NCI-H748 treated with DMSO at 0.1 percent for 48 hours (cell line): ENCODE data around the gene MAPKAP1.

Experiments
- DNase-seq: peaks from one replicate; lab custom pipeline; 2025; lab: John Stamatoyannopoulos, UW

MAPKAP1 gene

DNA sequence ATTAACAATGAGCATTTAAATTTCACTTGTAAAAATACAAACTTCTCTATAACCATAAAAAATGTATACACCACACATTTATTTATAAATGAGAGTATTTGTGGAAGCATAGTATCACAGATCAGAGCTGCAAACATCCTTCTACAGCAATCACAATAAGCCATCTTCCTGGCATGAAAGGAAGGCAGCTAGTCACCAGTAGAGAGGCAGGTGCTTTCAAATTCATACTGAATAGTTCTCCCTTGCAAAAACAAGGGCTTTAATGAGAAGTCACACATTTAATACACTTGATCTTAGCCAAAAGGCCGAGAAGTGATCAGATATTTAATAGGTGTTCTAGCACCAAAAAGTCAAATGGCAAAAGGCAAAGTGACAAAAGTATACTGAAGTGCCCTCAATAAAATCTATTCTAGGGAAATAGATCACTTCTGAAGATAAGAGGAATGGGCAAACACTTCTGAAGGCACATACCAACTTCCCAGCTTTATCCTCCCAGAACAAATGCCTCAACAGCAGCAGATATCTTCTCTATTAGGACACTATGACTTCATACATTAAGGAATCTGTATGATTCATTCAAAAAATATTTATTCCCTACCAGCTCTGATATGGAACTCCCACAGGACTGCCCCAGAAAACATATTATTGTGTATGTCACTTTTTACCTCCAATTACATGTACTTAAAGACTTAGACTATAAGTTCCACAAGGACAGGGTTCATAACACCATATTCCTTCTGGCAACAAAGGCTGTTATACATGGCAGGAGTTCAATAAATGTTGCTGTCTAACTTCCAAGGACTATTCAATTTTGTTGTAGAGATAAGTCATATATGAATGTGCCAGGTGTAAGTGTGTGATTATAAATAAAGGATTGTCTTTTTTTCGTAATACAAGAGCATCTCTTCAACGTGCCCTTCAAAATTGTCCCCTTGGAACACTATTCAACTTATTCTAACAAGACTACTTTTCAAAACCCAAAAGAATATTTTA, 31.7 kb downstream of the MAPKAP1 start:
- DNase-seq: no peak

DNA sequence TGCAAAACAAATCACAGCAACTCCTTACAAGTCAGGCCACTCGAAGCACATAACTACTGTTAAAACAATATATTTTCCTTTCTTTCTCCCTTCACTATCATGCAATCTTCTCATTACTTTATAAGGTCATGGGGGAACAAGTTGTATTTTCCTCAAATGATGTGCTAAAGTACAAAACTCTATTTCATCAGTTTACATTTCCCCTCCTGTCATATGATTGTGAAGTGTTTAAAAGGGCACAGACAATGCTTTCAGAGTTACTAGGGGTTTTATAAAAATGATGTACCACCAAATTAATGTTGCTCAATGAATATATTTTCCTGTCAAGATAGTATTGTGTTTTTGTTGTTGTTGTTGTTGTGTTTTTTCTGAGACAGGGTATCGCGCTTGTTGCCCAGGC, 34.1 kb downstream of the MAPKAP1 start:
- no peak for DNase-seq

DNA sequence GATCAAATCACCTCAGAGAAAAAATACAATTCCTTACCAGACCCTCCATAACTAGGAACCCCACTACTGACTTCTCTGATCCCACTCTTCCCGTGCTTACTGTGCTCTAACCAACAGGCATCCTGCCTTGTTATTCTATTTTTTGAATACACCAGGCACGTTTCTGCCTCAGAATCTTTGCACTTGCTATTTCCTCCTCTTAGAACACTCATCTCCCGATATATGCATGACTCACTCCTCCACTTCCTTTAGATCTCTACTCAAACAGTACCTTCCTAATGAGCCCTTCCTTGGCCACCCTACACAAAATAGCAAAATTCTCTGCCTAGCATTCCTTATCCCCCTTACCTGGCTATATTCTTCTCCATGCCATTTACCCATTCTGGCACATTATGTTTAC, 43.9 kb downstream of the MAPKAP1 start:
- no peak for DNase-seq

DNA sequence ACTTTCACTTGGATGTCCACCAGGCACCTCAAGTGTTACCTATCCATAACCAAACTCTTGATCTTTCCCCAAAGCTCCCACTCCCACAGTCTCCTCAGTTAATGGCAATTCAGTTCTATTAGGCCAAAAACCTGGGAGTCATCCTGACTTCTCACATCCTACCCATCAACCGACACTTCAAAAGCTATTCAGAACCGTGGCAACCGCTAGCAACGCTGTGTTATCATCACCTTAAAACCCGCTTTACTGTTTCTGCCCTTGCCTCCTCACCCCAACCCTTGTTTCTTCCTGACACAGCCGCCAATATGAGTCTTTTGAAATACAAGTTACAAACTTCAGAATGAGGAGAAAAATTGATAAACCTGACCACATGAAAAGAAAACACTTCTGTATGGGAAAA, 46.5 kb downstream of the MAPKAP1 start:
- DNase-seq: no peak

DNA sequence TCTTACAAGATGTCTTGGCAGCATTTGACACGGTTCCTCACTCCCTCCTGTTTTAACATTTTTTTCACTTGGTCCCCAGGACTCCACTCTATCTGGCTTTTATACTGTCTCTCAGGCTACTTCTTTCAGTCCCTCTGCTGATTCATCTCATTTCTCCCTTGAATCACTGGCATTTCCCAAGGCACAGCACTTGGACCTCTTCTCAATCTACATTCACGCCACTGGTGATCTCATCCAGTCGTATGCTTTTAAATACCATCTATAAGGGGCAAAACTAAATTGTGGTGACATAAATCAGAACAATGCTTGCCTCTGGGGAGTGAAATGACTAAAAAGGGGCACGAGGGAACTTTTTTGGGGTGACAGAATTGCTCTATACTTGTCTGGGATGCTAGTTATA, 47.1 kb downstream of the MAPKAP1 start:
- no peak for DNase-seq

DNA sequence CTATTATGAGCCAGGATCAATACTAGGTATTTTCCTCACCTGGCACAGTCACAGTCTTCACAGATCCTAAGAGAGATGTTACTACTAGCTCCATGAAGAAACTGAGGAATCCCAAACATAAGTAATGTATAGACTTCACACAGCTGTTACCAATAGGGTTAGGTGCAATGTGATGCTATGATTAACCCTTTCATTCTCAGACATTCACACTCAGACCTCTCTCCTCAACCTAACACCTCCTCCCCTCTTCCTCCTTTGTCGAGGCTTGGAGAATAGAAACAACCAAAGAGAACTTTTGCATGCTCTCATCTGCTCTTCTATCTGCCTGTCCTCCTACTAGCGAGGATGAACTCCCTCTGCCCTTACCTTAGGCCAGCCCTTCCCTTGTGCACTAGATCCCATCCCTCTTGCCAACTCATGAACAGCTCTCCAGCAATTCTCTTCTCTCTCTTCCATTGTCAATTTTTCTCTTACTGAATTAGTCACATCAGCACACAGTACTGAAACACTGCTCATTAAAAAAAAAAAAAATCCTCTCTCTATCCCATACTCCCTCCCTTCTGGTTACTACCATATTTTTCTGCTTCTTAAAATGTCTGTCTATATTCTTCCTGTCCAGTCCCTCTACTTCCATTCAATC, 47.7 kb downstream of the MAPKAP1 start:
- DNase-seq: no peak

DNA sequence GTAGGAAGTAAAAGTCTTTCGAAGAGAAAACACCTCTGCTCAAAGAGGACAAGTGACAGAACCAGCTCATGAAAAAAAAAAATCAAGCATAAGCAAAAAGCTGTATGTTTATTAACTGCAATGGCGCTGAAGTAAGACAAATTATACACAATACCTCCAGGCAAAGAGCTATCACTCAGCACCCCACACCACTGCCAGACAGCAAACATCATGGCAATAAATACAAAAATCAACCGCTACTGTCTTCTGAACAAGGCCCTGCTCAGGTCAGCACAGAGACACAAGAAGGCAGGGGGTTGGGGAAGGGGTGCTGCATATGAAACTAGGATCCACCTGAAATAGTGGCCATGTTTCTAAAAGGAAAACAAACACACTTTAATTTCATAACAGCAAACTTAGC, 50.4 kb downstream of the MAPKAP1 start:
- DNase-seq: no peak

DNA sequence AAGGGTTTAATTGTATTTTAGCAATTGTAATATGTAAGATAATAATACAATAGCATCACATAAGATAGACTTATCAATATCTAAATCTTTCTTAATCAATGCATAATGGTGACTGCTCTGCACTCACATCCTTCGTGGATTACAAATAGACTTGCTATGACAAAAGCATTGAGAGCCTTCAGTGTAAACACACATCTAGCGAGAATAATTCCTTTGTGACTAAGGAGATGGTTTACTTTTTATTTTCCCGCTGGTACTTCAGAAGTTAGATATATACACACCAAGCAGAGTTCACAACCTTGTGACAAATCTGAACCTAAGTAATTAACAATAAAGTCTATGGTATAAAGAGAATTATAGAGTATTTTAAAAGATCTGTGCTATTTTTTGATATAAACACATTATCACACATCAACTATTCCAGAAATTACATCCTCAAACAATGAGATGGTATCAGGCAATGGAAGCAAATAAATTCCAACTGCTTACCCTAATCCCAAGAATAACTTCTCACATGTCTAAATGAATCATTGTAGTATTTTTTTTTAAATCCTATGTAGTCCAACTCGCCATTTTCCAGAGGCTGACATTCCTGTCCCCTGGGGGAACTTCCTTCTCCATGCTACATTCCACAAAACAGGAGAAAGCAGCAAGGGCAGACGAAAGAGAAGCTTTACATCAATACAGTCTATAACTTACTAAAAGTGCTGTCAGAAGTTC, 51.2 kb downstream of the MAPKAP1 start:
- no peak for DNase-seq

DNA sequence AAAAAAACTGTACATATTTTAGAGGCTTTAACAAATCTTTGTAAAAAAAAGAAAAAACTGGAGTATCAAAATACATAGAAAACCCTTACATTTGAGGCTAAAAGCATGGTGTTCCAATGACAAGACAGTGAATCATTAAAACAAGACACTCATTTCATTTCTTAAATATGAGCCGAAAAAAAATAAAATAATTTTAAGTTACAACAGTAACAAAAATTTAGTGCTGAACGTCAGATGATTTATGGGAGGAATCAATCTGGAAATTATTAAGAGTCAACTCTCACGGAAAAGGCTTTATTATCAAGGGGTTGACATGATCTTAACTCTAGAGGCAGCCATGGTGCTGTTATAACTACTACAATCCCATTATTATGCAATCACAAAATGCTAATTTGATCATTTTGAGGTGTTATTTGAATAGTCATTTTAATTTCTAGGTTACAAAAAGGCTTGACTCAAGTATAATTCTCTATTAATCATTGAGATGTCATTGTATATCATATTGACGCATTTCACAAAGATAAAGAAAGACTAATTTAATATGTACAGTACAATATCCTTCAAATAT, 51.9 kb downstream of the MAPKAP1 start:
- DNase-seq: no peak

DNA sequence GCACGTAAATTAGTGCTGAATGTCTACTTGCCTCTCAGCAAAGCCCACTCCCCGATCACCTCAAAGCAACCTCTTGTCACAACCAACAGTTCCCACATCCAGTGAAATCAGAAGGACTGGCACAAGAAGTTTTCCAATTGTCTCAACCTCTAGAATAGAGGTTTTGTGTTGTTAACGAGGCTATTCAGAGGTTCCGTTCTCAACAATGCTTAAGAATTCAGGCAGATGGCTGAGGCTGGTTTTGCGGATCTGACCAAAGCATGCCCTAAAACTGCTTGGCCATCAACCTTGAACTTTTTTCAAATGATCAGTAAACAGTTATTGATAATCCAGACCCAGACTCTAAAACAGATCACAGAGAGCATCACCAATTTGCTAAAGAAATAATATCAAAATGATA, 52.9 kb downstream of the MAPKAP1 start:
- DNase-seq: no peak

DNA sequence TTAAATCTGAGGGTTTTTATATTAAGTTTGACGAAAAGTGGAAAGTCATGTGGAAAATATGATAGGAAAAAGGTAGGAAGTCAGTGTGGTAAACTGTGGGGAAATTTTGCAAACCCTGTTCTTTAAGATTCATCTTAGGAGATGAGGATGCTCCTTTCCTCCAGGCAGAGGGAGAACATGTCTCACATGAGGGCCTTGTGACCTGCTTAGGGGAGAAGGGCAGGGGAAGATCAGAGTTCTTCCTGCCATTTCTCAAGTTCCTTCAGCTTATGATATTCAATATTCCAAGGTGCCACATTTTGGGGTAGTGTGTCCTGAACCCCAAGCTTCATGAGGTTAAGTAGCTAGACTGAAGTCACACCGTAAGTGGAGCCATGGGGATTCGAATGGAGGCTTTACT, 53.7 kb downstream of the MAPKAP1 start:
- DNase-seq: no peak

DNA sequence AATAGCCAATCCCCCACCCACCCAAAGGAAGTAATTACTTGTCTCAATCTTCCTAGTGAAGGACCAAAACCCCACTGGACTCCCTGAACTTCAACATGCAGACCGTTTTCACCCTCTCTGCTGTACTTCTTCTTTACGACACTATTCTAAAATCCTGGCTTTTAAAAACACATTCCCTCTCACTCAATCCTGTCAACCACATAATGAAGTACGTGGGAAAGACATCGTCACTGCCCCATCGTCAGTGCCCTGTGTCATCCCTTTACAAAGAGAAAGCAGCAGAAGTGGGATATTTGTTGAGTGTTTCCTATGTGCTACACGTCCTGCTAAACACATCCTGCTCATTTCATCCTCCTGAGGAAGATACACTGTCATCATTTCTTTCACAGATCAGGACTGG, 54.2 kb downstream of the MAPKAP1 start:
- no peak for DNase-seq

DNA sequence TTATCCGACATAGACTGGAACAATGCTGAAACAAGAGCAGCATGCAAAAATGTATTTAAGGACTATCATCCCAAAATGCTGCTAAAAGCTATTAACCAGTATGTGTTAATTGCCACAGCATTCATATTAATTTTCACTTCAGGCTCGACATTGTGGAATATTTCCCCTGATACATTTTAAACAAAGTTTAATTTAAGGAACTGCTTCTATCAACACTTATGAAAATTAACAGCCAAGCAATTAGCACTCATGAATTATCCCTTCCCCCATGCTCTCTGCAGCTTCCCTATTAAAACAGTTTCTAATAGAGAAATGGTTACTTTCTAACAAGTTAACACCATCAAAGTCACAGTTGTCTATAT, 54.8 kb downstream of the MAPKAP1 start:
- DNase-seq: no peak

DNA sequence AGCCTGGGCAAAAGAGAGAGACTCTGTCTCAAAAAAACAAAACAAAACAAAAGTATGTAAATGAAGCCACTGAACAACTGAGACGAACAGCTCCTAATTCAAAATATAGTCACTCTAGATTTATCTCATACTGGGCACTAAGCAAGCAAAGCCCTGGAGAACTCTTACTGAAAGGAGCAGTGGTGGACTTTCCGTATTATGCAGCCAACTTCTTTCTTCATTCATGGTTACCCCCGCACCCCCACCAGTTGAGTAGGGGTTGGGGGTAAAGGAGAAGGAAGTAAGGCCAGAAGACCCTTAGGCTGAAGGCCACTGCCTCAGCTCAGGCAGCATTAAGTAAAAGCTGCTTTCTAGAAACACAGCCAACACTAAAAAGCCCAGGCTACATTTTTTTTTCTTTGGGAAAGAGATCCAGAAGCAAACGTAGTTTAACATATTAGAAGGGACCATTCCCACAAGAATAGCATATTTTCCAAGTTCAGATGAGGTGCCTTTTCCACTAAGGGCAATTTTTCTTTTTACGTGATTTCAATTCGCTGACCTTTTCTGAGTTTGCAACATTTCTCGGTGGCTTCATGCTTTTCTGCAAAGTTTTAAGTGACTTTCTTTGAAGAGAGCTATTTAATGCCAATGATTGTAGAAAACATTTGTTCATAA, 55.3 kb downstream of the MAPKAP1 start:
- DNase-seq: no peak

DNA sequence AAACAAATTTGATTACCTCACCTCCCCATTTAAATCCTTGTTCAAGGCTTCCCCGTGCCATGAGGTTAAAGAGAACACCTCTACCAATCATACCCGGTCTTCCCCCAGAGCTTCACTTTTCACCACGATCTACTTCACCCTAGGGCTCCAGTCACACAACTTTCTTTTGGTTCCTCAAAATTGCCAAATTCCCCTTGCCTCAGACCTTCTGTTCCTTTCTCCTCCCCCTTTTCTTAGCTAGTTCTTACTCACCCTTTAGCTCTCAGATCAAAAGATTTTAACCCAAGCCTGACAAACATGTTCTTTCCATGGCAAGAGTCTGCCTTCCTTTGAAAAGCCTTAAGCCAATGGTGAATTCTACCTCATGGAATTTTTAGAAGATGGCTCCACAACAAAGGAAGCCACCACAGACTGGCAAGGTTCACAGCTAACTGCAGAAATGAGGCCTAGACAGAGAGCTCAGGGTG, 56.7 kb downstream of the MAPKAP1 start:
- no peak for DNase-seq

DNA sequence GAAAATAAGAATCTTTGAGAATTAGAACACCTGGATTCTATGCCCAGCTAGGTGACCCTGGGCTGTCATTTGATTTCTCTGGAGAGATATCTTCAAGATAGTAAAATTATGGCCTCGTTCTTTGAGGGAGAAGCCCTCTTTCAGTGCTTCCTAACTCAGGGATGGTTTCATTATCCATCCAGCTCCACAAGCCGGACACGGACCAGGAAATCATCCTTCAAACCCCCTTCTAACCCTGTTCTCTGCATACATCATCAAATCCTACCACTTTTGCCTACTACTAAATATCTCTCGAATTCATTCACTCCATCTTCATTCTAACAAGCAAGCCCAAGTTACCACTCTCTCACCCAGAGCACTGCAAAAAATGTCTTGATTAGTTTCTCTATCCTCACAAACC, 57.2 kb downstream of the MAPKAP1 start:
- no peak for DNase-seq

DNA sequence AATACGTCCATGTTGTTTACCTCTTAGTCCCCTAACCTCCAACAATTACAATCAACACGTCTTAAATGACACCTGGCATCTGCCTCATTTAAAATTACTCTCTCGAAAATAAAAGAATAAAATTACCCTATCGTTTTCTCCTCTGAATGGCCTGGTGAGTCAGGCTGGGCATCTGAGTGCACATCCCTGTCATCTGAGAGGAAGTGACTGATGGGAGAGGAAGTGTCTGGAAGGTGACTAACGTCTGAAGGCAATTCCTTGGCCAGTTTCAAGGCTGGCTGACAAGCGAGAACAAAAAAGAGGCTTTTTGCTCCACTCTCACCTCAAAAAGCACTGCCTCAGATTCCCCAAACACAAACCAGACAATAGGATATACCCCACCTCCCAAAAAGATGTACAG, 57.7 kb downstream of the MAPKAP1 start:
- DNase-seq: peak; percentile 39

DNA sequence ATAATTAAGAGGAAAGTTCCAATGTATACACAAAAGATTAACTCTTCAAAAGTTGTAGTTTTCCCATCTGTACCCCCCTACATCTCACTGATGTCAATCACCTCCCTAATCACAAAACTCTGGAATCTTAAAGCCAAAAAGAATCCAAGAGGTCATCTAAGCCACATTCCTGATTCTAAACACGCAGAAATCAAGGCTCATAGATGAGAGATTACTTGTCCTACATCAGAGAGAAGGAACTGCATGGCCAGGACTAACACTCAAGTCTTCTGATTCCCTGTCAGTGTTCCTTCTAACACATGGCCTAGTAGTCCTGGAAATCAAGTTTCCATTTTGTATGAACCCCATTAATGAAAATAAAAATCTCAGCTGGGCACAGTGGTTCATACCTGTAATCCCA, 58.7 kb downstream of the MAPKAP1 start:
- DNase-seq: no peak

DNA sequence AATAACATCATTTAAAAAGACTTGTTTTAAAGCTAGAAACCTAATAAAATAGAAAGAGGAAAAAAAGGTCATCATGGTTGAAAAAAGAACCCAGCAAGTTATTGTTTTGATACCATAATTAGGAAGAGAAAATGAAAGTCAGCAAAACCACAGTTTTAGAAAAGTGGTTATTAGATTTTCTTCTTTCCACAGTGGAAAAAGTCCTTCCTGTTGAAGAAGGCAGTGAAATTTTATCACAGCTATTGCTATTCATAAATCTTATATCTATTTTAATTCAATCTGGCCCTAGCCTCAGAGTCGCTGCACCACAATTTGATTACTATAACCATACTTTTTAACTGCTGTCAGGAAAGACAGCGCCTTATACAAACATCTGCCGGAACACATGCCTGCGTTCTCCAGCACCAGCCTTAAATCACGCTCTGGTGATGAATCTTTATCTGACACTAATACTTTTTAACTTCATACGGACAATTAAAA, 60.3 kb downstream of the MAPKAP1 start:
- DNase-seq: no peak

DNA sequence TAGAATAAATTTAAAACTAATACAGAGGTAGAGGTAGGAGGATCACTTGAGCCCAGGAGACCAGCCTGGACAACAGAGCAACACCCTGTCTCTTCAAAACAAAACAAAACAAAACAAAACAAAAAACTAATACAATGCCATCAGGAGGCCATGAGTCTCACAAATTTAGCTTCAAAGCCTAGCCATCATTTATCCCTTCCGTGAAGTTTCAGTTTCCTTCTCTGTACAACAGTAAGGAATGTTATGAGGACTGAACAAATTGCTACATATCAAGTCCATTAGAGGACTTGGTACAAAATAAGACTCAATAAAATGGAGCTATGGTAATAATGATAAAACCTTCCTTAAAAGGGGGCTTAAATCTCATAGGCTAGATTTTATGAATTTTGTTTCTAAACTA, 60.8 kb downstream of the MAPKAP1 start:
- DNase-seq: no peak

DNA sequence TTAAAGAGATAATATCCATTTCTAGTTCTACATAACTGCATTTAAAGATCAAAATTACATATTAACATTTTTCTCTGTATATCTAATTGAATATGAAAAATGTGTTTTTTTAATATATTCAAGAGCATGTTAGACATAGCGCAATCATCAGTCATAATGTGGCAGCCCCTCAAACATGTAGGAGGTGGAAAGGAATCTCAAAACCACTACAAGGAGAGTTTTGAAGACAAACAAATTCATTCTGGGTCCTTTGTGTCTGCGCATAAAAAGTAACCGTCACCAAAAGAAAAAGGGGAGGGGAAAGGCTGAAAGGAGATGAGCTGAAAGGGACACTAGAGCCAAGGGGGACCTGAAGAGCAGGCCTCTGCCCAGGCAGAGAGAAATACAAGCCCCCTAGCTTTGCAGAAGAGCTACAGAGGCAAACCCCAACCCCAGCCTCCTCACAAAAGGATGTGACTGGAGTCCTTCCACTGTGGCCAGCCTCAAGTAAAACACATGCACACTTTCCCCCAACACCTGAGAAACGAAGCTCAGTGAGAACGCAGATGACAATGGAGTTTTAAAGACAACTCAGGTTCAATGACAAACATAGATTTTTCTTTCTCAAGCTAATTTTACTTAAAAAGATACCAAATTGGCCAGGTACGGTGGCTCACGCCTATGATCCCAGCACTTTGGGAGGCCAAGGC, 62.0 kb downstream of the MAPKAP1 start:
- no peak for DNase-seq
